HTR-8/SVneo (cell line): ENCODE data around the gene L3MBTL3.

Source experiments
- DNase-seq: peaks from one replicate; pipeline ENCODE4 v3.0.0; 2011; ENCODE audit warnings: low spot score, mixed read lengths; ENCODE audit not compliant: insufficient read length
- FAIRE-seq: peaks from 2 replicates; lab custom pipeline; 2011; peaks lifted over from hg19 to GRCh38; lab: Jason Lieb, UNC

The L3MBTL3 gene

GRCh38 chr6:130020907-130021629 is 2.7 kb downstream of the L3MBTL3 start:
- FAIRE-seq (peak; percentile 20), DNase-seq (peak; percentile 64)

- FAIRE-seq, result no peak
- DNase-seq, result no peak
Observed at GRCh38 chr6:130026859-130027258, 8.5 kb downstream of the L3MBTL3 start.

GRCh38 chr6:130027948-130028347 is 9.6 kb downstream of the L3MBTL3 start:
- no peak for FAIRE-seq

GRCh38 chr6:130029163-130029562 is 10.8 kb downstream of the L3MBTL3 start:
- FAIRE-seq (no peak), DNase-seq (no peak)

More at GRCh38 chr6:130027948-130028347, 9.6 kb downstream of the L3MBTL3 start:
- DNase-seq, result no peak

- no peak for FAIRE-seq
- no peak for DNase-seq
Observed at GRCh38 chr6:130032758-130033340, 14.5 kb downstream of the L3MBTL3 start.

GRCh38 chr6:130033949-130034348 is 15.6 kb downstream of the L3MBTL3 start:
- FAIRE-seq (no peak), DNase-seq (no peak)

- FAIRE-seq, result peak; percentile 9
Observed at GRCh38 chr6:130034378-130035146, 16.2 kb downstream of the L3MBTL3 start.

GRCh38 chr6:130035211-130035610 is 16.8 kb downstream of the L3MBTL3 start:
- DNase-seq (no peak), FAIRE-seq (no peak)

More at GRCh38 chr6:130034378-130035146, 16.2 kb downstream of the L3MBTL3 start:
- no peak for DNase-seq

GRCh38 chr6:130037207-130037811 is 18.9 kb downstream of the L3MBTL3 start:
- DNase-seq (no peak), FAIRE-seq (no peak)

GRCh38 chr6:130041594-130041993 is 23.2 kb downstream of the L3MBTL3 start:
- FAIRE-seq (no peak), DNase-seq (no peak)

GRCh38 chr6:130043344-130043743 is 25.0 kb downstream of the L3MBTL3 start:
- DNase-seq (no peak), FAIRE-seq (no peak)

GRCh38 chr6:130045622-130046021 is 27.2 kb downstream of the L3MBTL3 start:
- DNase-seq, result no peak
- FAIRE-seq, result no peak

GRCh38 chr6:130046671-130047070 is 28.3 kb downstream of the L3MBTL3 start:
- no peak for FAIRE-seq
- DNase-seq, result no peak

- FAIRE-seq, result no peak
Observed at GRCh38 chr6:130047088-130047995, 29.0 kb downstream of the L3MBTL3 start.

GRCh38 chr6:130050230-130050629 is 31.8 kb downstream of the L3MBTL3 start:
- FAIRE-seq (no peak), DNase-seq (no peak)

More at GRCh38 chr6:130047088-130047995, 29.0 kb downstream of the L3MBTL3 start:
- no peak for DNase-seq

GRCh38 chr6:130054725-130055124 is 36.3 kb downstream of the L3MBTL3 start:
- DNase-seq, result no peak
- FAIRE-seq, result no peak

GRCh38 chr6:130055271-130055670 is 36.9 kb downstream of the L3MBTL3 start:
- FAIRE-seq, result no peak
- no peak for DNase-seq

- DNase-seq (no peak), FAIRE-seq (no peak)
Observed at GRCh38 chr6:130057495-130057894, 39.1 kb downstream of the L3MBTL3 start.

- no peak for FAIRE-seq
- no peak for DNase-seq
Observed at GRCh38 chr6:130063806-130064205, 45.4 kb downstream of the L3MBTL3 start.
